Keratinocyte (primary cell): ENCODE measurements around the gene KRT82.

Source experiments
- CTCF ChIP-seq, 3 experiments: IDR thresholded peaks in 1 of 3; conservative IDR thresholded peaks in 1 of 3; optimal IDR thresholded peaks in 1 of 3; 2 replicates in 2 of 3; 3 replicates in 1 of 3; pipeline versions ENCODE3 to v1.5.1; 2011; ENCODE audit warnings: low read length in 3 of 3, mild to moderate bottlenecking in 3 of 3, moderate library complexity in 2 of 3, control low read depth in 1 of 3, inconsistent platforms in 1 of 3; ENCODE audit not compliant: insufficient read depth in 2 of 3; ENCODE audit errors: extremely low read depth in 1 of 3
- EZH2 ChIP-seq: IDR thresholded peaks from one replicate; pipeline ENCODE4 v1.6.1; 2012; ENCODE audit warnings: inconsistent platforms, mild to moderate bottlenecking, low read length, moderate library complexity

GRCh38 chr12:52440821-52441319, 34.7 kb upstream of the KRT82 start:
- TF ChIP-seq CTCF (optimal IDR thresholded peaks at IDR 0.05 in 1 of 3, IDR thresholded peaks at IDR 0.05 in 1 of 3, conservative IDR thresholded peaks at IDR 0.05 in 1 of 3; ENCODE audit: extremely low read depth in 1 of 3, insufficient read depth in 2 of 3, low read length in 3 of 3): no peak
- no peak for TF ChIP-seq EZH2
